Measurements from ENCODE around the gene ADORA2B.
"Not testable (repeated sequence)": the region's sequence is repeated elsewhere in the genome, so short reads cannot be mapped to it uniquely, and the experiment has no call there.

The ADORA2B gene

GRCh38 chr17:15957206-15957605, 12.3 kb downstream of the ADORA2B start:
- DNase-seq = no peak

GRCh38 chr17:15957608-15958307, 12.8 kb downstream of the ADORA2B start:
- no peak for DNase-seq

- no peak for DNase-seq
These were observed 13.5 kb downstream of the ADORA2B start for GRCh38 chr17:15958484-15958854.

GRCh38 chr17:15963670-15964110, 18.8 kb downstream of the ADORA2B start:
- DNase-seq = no peak

GRCh38 chr17:15965528-15965927, 20.6 kb downstream of the ADORA2B start:
- DNase-seq = no peak

- DNase-seq = no peak
These were observed 21.4 kb downstream of the ADORA2B start for GRCh38 chr17:15966183-15966878.

- DNase-seq = no peak
These were observed 21.9 kb downstream of the ADORA2B start for GRCh38 chr17:15966879-15967248.

- no peak for DNase-seq
These were observed 22.9 kb downstream of the ADORA2B start for GRCh38 chr17:15967706-15968399.

GRCh38 chr17:15969463-15969862, 24.5 kb downstream of the ADORA2B start:
- no peak for DNase-seq

GRCh38 chr17:15970500-15970899, 25.6 kb downstream of the ADORA2B start:
- no peak for DNase-seq

- no peak for DNase-seq
These were observed 26.3 kb downstream of the ADORA2B start for GRCh38 chr17:15971098-15971678.

- DNase-seq = no peak
These were observed 27.0 kb downstream of the ADORA2B start for GRCh38 chr17:15971882-15972281.

- no peak for DNase-seq
These were observed 27.6 kb downstream of the ADORA2B start for GRCh38 chr17:15972497-15972951.

GRCh38 chr17:15973016-15973415, 28.1 kb downstream of the ADORA2B start:
- DNase-seq = no peak

- DNase-seq = no peak
These were observed 28.9 kb downstream of the ADORA2B start for GRCh38 chr17:15973834-15974233.

- no peak for DNase-seq
These were observed 33.0 kb downstream of the ADORA2B start for GRCh38 chr17:15977894-15978293.

- DNase-seq = no peak
These were observed 33.7 kb downstream of the ADORA2B start for GRCh38 chr17:15978606-15979005.

- DNase-seq = not testable (repeated sequence)
These were observed 34.1 kb downstream of the ADORA2B start for GRCh38 chr17:15979013-15979412.

- DNase-seq = no peak
These were observed 36.3 kb downstream of the ADORA2B start for GRCh38 chr17:15981208-15981607.

GRCh38 chr17:15981646-15982580, 37.0 kb downstream of the ADORA2B start:
- DNase-seq = no peak

GRCh38 chr17:15996322-15996721, 51.4 kb downstream of the ADORA2B start:
- no peak for DNase-seq

GRCh38 chr17:15998031-15998562, 53.2 kb downstream of the ADORA2B start:
- no peak for DNase-seq

Measured in NK-92 treated with Interleukin-12 subunit alpha and Interleukin-12 subunit beta, amount 100 ng/mL, for 24 hours (cell line).